H1 (cell line): Measurements from ENCODE around the gene FANK1. TPM values are rescaled to one million over a fixed set of nuclear protein-coding genes. Genes with fewer than 3 reads are reported as not detected.

Experiments
- CTCF ChIA-PET: fragments of 300-600 bp; sonication (Branson Sonifier 250); formaldehyde crosslinking; loops from one replicate; lab custom pipeline; 2021; ENCODE audit not compliant: partially characterized antibody; lab: Charles Lee
- POLR2A ChIA-PET: fragments of 300-600 bp; sonication (Branson Sonifier 250); formaldehyde crosslinking; loops from one replicate; lab custom pipeline; 2021; ENCODE audit warnings: inconsistent platforms; ENCODE audit not compliant: partially characterized antibody; lab: Charles Lee
- DNase-seq, 2 experiments: peaks; one replicate each; pipeline versions ENCODE4 v3.0.0 to v3.0.0-alpha.2; 2010 to 2022; ENCODE audit warnings: low spot score in 2 of 2, low read depth in 1 of 2, mixed read lengths in 1 of 2
- FAIRE-seq: peaks from 2 replicates; lab custom pipeline; 2011; peaks lifted over from hg19 to GRCh38; lab: Jason Lieb, UNC
- H2AFZ ChIP-seq: 2 replicates; pipeline ENCODE4 v1.8.1; 2012; ENCODE audit warnings: low read length, inconsistent platforms
- H2AK5ac ChIP-seq: 2 replicates; pipeline ENCODE4 v1.6.1; 2013; ENCODE audit warnings: low read depth, low read length
- H2BK120ac ChIP-seq: replicated peaks from 2 replicates; pipeline ENCODE3; 2013; ENCODE audit warnings: low read depth, low read length, inconsistent platforms
- H2BK12ac ChIP-seq: 2 replicates; pipeline ENCODE4 v1.6.1; 2013; ENCODE audit warnings: low read depth, low read length
- H2BK15ac ChIP-seq: 2 replicates; pipeline ENCODE4 v1.6.1; 2013; ENCODE audit warnings: low read length
- H2BK20ac ChIP-seq: 2 replicates; pipeline ENCODE4 v1.6.1; 2013; ENCODE audit warnings: low read length
- H2BK5ac ChIP-seq: 2 replicates; pipeline ENCODE4 v1.6.1; 2013; ENCODE audit warnings: low read depth, low read length
- H3K14ac ChIP-seq: 2 replicates; pipeline ENCODE4 v1.6.1; 2013; ENCODE audit warnings: inconsistent platforms; ENCODE audit not compliant: insufficient read length
- H3K18ac ChIP-seq: 2 replicates; pipeline ENCODE4 v1.6.1; 2013; ENCODE audit warnings: low read length; ENCODE audit errors: extremely low read depth
- H3K23ac ChIP-seq: 2 replicates; pipeline ENCODE4 v1.6.1; 2013; ENCODE audit warnings: inconsistent platforms; ENCODE audit not compliant: insufficient read length
- H3K23me2 ChIP-seq: 2 replicates; pipeline ENCODE4 v1.6.1; 2013; ENCODE audit warnings: low read depth, low read length
- H3K27ac ChIP-seq: 2 replicates; pipeline ENCODE4 v1.6.1; 2011; ENCODE audit warnings: low read depth, low read length, inconsistent platforms
- H3K27me3 ChIP-seq, 4 experiments: replicated peaks in 1 of 4; 1 replicate in 1 of 4; 2 replicates in 3 of 4; pipeline versions ENCODE4 v1.6.1 to v1.8.1; 2011 to 2013; ENCODE audit warnings: low read length in 3 of 4, mild to moderate bottlenecking in 3 of 4, inconsistent platforms in 2 of 4, mixed read lengths in 2 of 4, moderate library complexity in 1 of 4; ENCODE audit not compliant: control insufficient read depth in 3 of 4, insufficient read depth in 3 of 4; ENCODE audit errors: extremely low read depth in 1 of 4
- H3K36me3 ChIP-seq, 4 experiments: 2 replicates each; pipeline versions ENCODE4 v1.6.1 to v1.8.1; 2011 to 2013; ENCODE audit warnings: mild to moderate bottlenecking in 4 of 4, low read length in 3 of 4, moderate library complexity in 2 of 4, control low read depth in 1 of 4, inconsistent platforms in 1 of 4; ENCODE audit not compliant: insufficient read depth in 4 of 4, control insufficient read depth in 2 of 4
- H3K4ac ChIP-seq: replicated peaks from 2 replicates; pipeline ENCODE3; 2013; ENCODE audit warnings: low read length, low read depth, mixed read lengths, inconsistent platforms; ENCODE audit not compliant: insufficient read length
- H3K4me1 ChIP-seq, 4 experiments: replicated peaks in 1 of 4; 1 replicate in 1 of 4; 2 replicates in 3 of 4; pipeline versions ENCODE4 v1.6.1 to v1.8.1; 2011 to 2013; ENCODE audit warnings: low read length in 3 of 4, inconsistent platforms in 2 of 4, mixed read lengths in 1 of 4; ENCODE audit not compliant: insufficient read depth in 4 of 4, control insufficient read depth in 3 of 4
- H3K4me2 ChIP-seq, 2 experiments: 2 replicates each; pipeline versions ENCODE4 v1.6.1 to v1.8.1; 2011 to 2013; ENCODE audit warnings: low read depth in 2 of 2, low read length in 2 of 2, control low read depth in 1 of 2, inconsistent platforms in 1 of 2, mild to moderate bottlenecking in 1 of 2; ENCODE audit not compliant: insufficient read depth in 1 of 2
- H3K4me3 ChIP-seq, 4 experiments: fragments of 200-600, 300-600 bp in 1 of 4; sonication (generic), shearing (Covaris generic), sonication (Bioruptor Twin) in 1 of 4; 2 replicates each; pipeline versions ENCODE4 v1.5.1 to v1.8.1; 2011 to 2016; ENCODE audit warnings: low read length in 4 of 4, low read depth in 3 of 4, control low read depth in 2 of 4, inconsistent platforms in 2 of 4, mild to moderate bottlenecking in 2 of 4, mixed read lengths in 1 of 4, moderate library complexity in 1 of 4; ENCODE audit not compliant: insufficient read depth in 2 of 4; ENCODE audit errors: extremely low read depth in 1 of 4
- H3K56ac ChIP-seq: replicated peaks from 2 replicates; pipeline ENCODE3; 2013; ENCODE audit warnings: low read depth, mild to moderate bottlenecking, mixed read lengths, low read length, inconsistent platforms; ENCODE audit not compliant: insufficient read length
- H3K79me1 ChIP-seq: 2 replicates; pipeline ENCODE4 v1.6.1; 2013; ENCODE audit warnings: low read depth, low read length, control low read depth
- H3K79me2 ChIP-seq, 2 experiments: 2 replicates each; pipeline versions ENCODE4 v1.6.1 to v1.8.1; 2012 to 2013; ENCODE audit warnings: low read length in 2 of 2, mild to moderate bottlenecking in 2 of 2, inconsistent platforms in 1 of 2; ENCODE audit not compliant: insufficient read depth in 2 of 2, control insufficient read depth in 1 of 2
- H3K9ac ChIP-seq, 4 experiments: replicated peaks in 1 of 4; 1 replicate in 1 of 4; 2 replicates in 3 of 4; pipeline versions ENCODE4 v1.6.1 to v1.8.1; 2011 to 2013; ENCODE audit warnings: low read depth in 3 of 4, low read length in 3 of 4, control low read depth in 2 of 4, mild to moderate bottlenecking in 2 of 4, moderate library complexity in 2 of 4, inconsistent platforms in 1 of 4; ENCODE audit errors: extremely low read depth in 1 of 4
- H3K9me3 ChIP-seq, 2 experiments: 2 replicates each; pipeline versions ENCODE4 v1.6.1 to v1.8.1; 2012 to 2013; ENCODE audit warnings: mild to moderate bottlenecking in 2 of 2, moderate library complexity in 2 of 2, control low read depth in 1 of 2, inconsistent platforms in 1 of 2, low read depth in 1 of 2, low read length in 1 of 2, mixed read lengths in 1 of 2; ENCODE audit not compliant: insufficient read depth in 2 of 2
- H4K20me1 ChIP-seq, 2 experiments: replicated peaks in 1 of 2; 2 replicates each; pipeline versions ENCODE3 to v1.8.1; 2011 to 2013; ENCODE audit warnings: inconsistent platforms in 2 of 2, low read length in 2 of 2, mild to moderate bottlenecking in 1 of 2; ENCODE audit not compliant: insufficient read depth in 2 of 2, control insufficient read depth in 1 of 2
- H4K5ac ChIP-seq: 2 replicates; pipeline ENCODE4 v1.6.1; 2013; ENCODE audit warnings: low read length, low read depth, mixed read lengths, inconsistent platforms; ENCODE audit not compliant: insufficient read length
- H4K8ac ChIP-seq: 2 replicates; pipeline ENCODE4 v1.8.0; 2013; ENCODE audit warnings: mild to moderate bottlenecking, moderate library complexity, low read length, inconsistent platforms; ENCODE audit not compliant: insufficient read depth; ENCODE audit errors: extremely low read depth
- H4K91ac ChIP-seq: replicated peaks from 2 replicates; pipeline ENCODE3; 2013; ENCODE audit warnings: low read length, mixed read lengths, inconsistent platforms; ENCODE audit not compliant: insufficient read length
- CTBP2 ChIP-seq: IDR thresholded peaks from 2 replicates; pipeline ENCODE4 v1.7.0; 2011; ENCODE audit warnings: borderline replicate concordance, mild to moderate bottlenecking, moderate library complexity, mixed read lengths, low read length; ENCODE audit not compliant: insufficient read depth, insufficient read length
- E2F6 ChIP-seq: IDR thresholded peaks from 2 replicates; pipeline ENCODE4 v1.6.1; 2012; ENCODE audit warnings: inconsistent platforms
- EGR1 ChIP-seq: IDR thresholded peaks from 2 replicates; pipeline ENCODE4 v1.6.1; 2011; ENCODE audit warnings: low read depth, low read length, borderline replicate concordance
- HDAC6 ChIP-seq: IDR thresholded peaks from one replicate; pipeline ENCODE4 v1.7.1; 2012; ENCODE audit warnings: low read depth, mild to moderate bottlenecking, inconsistent platforms, low read length, moderate library complexity
- KDM5A ChIP-seq: fragments of 200-600 bp; IDR thresholded peaks from 2 replicates; pipeline ENCODE4 v1.7.1; 2012; ENCODE audit warnings: mild to moderate bottlenecking, low read length, inconsistent platforms, mixed read lengths
- PHF8 ChIP-seq: fragments of 200-600 bp; sonication (generic); conservative IDR thresholded peaks from 2 replicates; pipeline ENCODE4 v1.7.1; 2012; ENCODE audit warnings: low read depth, mild to moderate bottlenecking, inconsistent platforms, low read length, moderate library complexity
- POLR2A ChIP-seq, 2 experiments: IDR thresholded peaks; 1 replicate in 1 of 2; 2 replicates in 1 of 2; pipeline ENCODE4 v1.6.1; 2011; ENCODE audit warnings: low read depth in 2 of 2, low read length in 2 of 2, mild to moderate bottlenecking in 2 of 2; ENCODE audit errors: control extremely low read depth in 1 of 2
- RAD21 ChIP-seq, 2 experiments: IDR thresholded peaks in 1 of 2; conservative IDR thresholded peaks in 1 of 2; 2 replicates each; pipeline ENCODE4 v1.6.1; 2011; ENCODE audit warnings: low read depth in 2 of 2, low read length in 2 of 2, improper control_type of control experiment in 1 of 2, inconsistent platforms in 1 of 2, mild to moderate bottlenecking in 1 of 2, moderate library complexity in 1 of 2
- RBBP5 ChIP-seq: IDR thresholded peaks from 2 replicates; pipeline ENCODE4 v1.7.1; 2012; ENCODE audit warnings: low read depth, mild to moderate bottlenecking, inconsistent platforms, low read length, moderate library complexity, borderline replicate concordance
- RXRA ChIP-seq: IDR thresholded peaks from 2 replicates; pipeline ENCODE4 v1.6.1; 2011; ENCODE audit warnings: low read depth, mild to moderate bottlenecking, low read length, moderate library complexity; ENCODE audit not compliant: insufficient read depth
- YY1 ChIP-seq: IDR thresholded peaks from 2 replicates; pipeline ENCODE4 v1.6.1; 2011; ENCODE audit warnings: low read depth, mild to moderate bottlenecking, low read length
- WGBS, 2 experiments: shearing (Covaris generic) in 1 of 2; methylation state at CpG; one replicate each; pipeline versions ENCODE4 v1.1.6 to v1.1.7; 2013 to 2015; ENCODE audit warnings: low lambda C conversion rate in 2 of 2, mixed read lengths in 2 of 2, inconsistent platforms in 1 of 2, low coverage in 1 of 2, missing lambda C conversion rate in 1 of 2; ENCODE audit not compliant: insufficient replicate concordance in 2 of 2, insufficient coverage in 1 of 2, insufficient read length in 1 of 2; ENCODE audit errors: extremely low coverage in 1 of 2, missing lambda C conversion rate in 1 of 2; 5-methylcytosine and 5-hydroxymethylcytosine counted together
- polyA plus RNA-seq, 7 experiments: library from polyadenylated mRNA; depleted of rRNA in 3 of 7; stranded (reverse) in 5 of 7; unstranded in 2 of 7; fragments of >200 nt in 5 of 7; fragments of 200-250 nt in 2 of 7; gene quantifications; 1 replicate in 5 of 7; 2 replicates in 1 of 7; 4 replicates in 1 of 7; pipeline versions ENCODE4 v1.2.1 to v1.2.3, GENCODE V29; 2011 to 2013; ENCODE audit warnings: missing spikeins in 2 of 7, mixed read lengths in 2 of 7
- total RNA-seq: library from RNA; stranded (reverse); fragmentation: NEBNext Ultra II Directional; extraction: Animal tissue kit (Norgen Biotek cat#: 25700); gene quantifications from 2 replicates; pipeline ENCODE4 v1.2.1, GENCODE V29; 2021

The FANK1 gene
- total and polyA plus RNA-seq, 2 of the 8 experiments (the other 6 are each of a cell fraction or from before 2014, with no cell fraction given), result 1.2 TPM; not detected in 1

- 90% methylated on average over 2 of the region's 2 CpGs; no CpG with 5 or more reads in 1 of the 2 experiments for WGBS, 2 experiments
- Histone ChIP-seq H4K8ac (no peak overlapping the region), H2AK5ac (no peak overlapping the region), H2BK120ac (no peak overlapping the region), H4K91ac (no peak overlapping the region), H4K20me1 (no peaks in the 10 kb centered on the region), H3K9ac (no peak overlapping the region), H2BK20ac (no peak overlapping the region), H3K4me3 (no peak overlapping the region), H4K5ac (no peak overlapping the region), H3K27ac (no peak overlapping the region), H3K79me2 (no peaks in the 10 kb centered on the region), H3K27me3 (no peaks in the 10 kb centered on the region), H3K23me2 (no peaks in the 10 kb centered on the region), H2BK12ac (no peak overlapping the region), H3K18ac (no peak overlapping the region), H2AFZ (no peak overlapping the region), H3K9me3 (0 out of 4 replicates have a peak, but pooled peaks cover 0 to 2% of the 10 kb centered on the region in 2 experiments), H3K36me3 (no peaks in the 10 kb centered on the region), H3K23ac (no peak overlapping the region), H2BK5ac (no peak overlapping the region), H3K79me1 (no peaks in the 10 kb centered on the region), H3K4ac (no peak overlapping the region), H3K4me2 (no peak overlapping the region), H3K4me1 (no peaks in the 10 kb centered on the region), H3K56ac (no peak overlapping the region), H3K14ac (no peak overlapping the region), H2BK15ac (no peak overlapping the region)
- CTCF ChIA-PET, result interaction anchor here (1.0 kb wide), 1 partner anchor 11 kb away, joined by 3 read pairs; no protein-coding TSS in a partner anchor
- POLR2A ChIA-PET, result no interaction called here
- no peak for FAIRE-seq
- TF ChIP-seq PHF8, result no peak
- TF ChIP-seq POLR2A (IDR thresholded peaks at IDR 0.05; ENCODE audit: control extremely low read depth in 1 of 2, low read depth in 2 of 2, low read length in 2 of 2), result no peak
- TF ChIP-seq RBBP5, result no peak
- TF ChIP-seq KDM5A, result no peak
- no peak for TF ChIP-seq RAD21 (IDR thresholded peaks at IDR 0.05 in 1 of 2, conservative IDR thresholded peaks at IDR 0.05 in 1 of 2; ENCODE audit: low read depth in 2 of 2, low read length in 2 of 2)
- TF ChIP-seq CTBP2, result no peak
- TF ChIP-seq HDAC6, result no peak
- no peak for TF ChIP-seq RXRA
- no peak for TF ChIP-seq YY1
- no peak for TF ChIP-seq E2F6
- no peak for TF ChIP-seq EGR1
- no peak for DNase-seq
Observed at GRCh38 chr10:125964558-125964957, 68.2 kb downstream of the FANK1 start.
